SU-DHL-6 (cell line): ENCODE results near the gene TDRD7.

Experiments
- EZH2phosphoT487 ChIP-seq: fragments of 200-600 bp; sonication (generic), shearing (Covaris generic); conservative IDR thresholded peaks from 2 replicates; pipeline ENCODE4 v1.6.1; 2018; ENCODE audit warnings: mild to moderate bottlenecking, antibody characterized with exemption, low read length, moderate library complexity, mixed read lengths
- TF ChIP-seq, protein P1 (sequence below): fragments of 200-600 bp; sonication (generic); IDR thresholded peaks from one replicate; pipeline ENCODE4 v1.5.1; 2017; ENCODE audit warnings: antibody characterized with exemption, mild to moderate bottlenecking, low read length, moderate library complexity; ENCODE audit not compliant: insufficient read depth, poor library complexity, severe bottlenecking

DNA sequence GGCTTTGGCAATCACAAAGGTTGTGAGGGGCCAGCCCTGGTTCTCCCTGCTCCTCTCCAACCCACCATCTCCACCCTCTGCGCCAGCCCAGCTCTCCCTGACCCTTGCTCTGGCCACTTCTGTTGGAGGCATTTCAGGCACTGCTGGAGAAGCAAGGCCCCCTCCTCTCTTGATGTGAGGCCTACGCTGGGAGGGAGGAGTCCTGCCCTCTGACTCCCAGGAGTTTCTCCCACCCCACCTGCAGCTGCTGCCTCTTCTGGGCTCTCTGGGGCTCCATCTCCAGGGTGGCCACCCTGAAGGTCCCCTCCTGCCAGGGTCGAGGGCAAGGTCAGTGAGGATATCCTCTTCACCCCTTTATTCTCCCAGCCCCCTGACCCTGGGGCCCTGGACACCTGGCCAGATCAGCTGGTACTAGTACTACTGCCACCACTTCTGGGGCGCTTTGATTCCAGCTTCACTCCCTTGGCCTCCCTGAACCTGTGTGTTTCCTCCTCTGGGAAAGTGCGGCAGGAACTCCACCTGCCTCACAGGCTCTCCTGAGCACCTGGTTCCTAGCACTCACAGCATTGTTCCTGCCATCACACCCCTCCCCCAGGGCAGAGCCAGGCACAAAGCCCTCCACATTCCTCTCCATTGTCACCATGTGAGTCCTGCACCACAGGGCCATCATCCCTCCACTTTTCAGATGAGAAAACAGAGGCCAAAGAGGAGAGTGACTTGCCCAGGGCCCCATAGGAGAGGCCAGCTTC, 23.8 kb upstream of the TDRD7 start:
- TF ChIP-seq, protein P1, sequence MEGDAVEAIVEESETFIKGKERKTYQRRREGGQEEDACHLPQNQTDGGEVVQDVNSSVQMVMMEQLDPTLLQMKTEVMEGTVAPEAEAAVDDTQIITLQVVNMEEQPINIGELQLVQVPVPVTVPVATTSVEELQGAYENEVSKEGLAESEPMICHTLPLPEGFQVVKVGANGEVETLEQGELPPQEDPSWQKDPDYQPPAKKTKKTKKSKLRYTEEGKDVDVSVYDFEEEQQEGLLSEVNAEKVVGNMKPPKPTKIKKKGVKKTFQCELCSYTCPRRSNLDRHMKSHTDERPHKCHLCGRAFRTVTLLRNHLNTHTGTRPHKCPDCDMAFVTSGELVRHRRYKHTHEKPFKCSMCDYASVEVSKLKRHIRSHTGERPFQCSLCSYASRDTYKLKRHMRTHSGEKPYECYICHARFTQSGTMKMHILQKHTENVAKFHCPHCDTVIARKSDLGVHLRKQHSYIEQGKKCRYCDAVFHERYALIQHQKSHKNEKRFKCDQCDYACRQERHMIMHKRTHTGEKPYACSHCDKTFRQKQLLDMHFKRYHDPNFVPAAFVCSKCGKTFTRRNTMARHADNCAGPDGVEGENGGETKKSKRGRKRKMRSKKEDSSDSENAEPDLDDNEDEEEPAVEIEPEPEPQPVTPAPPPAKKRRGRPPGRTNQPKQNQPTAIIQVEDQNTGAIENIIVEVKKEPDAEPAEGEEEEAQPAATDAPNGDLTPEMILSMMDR, result no peak
- TF ChIP-seq EZH2phosphoT487, result no peak
